PC-9 (cell line): ENCODE measurements around the gene SLC22A3. TPM values are rescaled to one million over a fixed set of nuclear protein-coding genes. Genes with fewer than 3 reads are reported as not detected.

ENCODE experiments used
- BruUV-seq: library from RNA; stranded (reverse); fragments of 400-500 nt; replicated peaks from 2 replicates; lab custom pipeline; 2021; lab: Mats Ljungman, UMichigan
- CTCF ChIA-PET: fragments of 300-600 bp; sonication (Branson Sonifier 250); formaldehyde crosslinking; loops from one replicate; lab custom pipeline; 2022; ENCODE audit warnings: antibody characterized with exemption; lab: Charles Lee
- POLR2A ChIA-PET: fragments of 300-600 bp; sonication (Branson Sonifier 250); formaldehyde crosslinking; loops from one replicate; lab custom pipeline; 2022; ENCODE audit warnings: antibody characterized with exemption; ENCODE audit not compliant: unreplicated experiment; lab: Charles Lee
- DNase-seq, 2 experiments: peaks; one replicate each; pipeline versions ENCODE4 v3.0.0 to v3.0.0-alpha.2; 2015 to 2022; ENCODE audit warnings: mixed read lengths in 1 of 2
- H2AFZ ChIP-seq: fragments of 200-600 bp; sonication (generic); 2 replicates; pipeline ENCODE4 v1.8.1; 2017; ENCODE audit warnings: antibody characterized with exemption
- H3F3A ChIP-seq: fragments of 200-600 bp; sonication (generic); 2 replicates; pipeline ENCODE4 v1.8.1; 2017; ENCODE audit warnings: antibody characterized with exemption, mild to moderate bottlenecking, low read depth; ENCODE audit not compliant: insufficient read depth
- H3K27ac ChIP-seq: fragments of 200-600 bp; sonication (generic); 2 replicates; pipeline ENCODE4 v1.6.1; 2016; ENCODE audit warnings: mixed run types
- H3K27me3 ChIP-seq: fragments of 200-600 bp; sonication (generic); 2 replicates; pipeline ENCODE4 v1.6.1; 2016; ENCODE audit warnings: low read depth, mixed run types; ENCODE audit not compliant: insufficient read depth
- H3K36me3 ChIP-seq: fragments of 200-600 bp; sonication (generic); 2 replicates; pipeline ENCODE4 v1.6.1; 2016; ENCODE audit warnings: low read depth, mixed run types
- H3K4me1 ChIP-seq: fragments of 200-600 bp; sonication (generic); replicated peaks from 2 replicates; pipeline ENCODE4 v1.6.1; 2016; ENCODE audit warnings: mixed run types; ENCODE audit not compliant: insufficient read depth
- H3K4me2 ChIP-seq: fragments of 200-600 bp; sonication (generic); 2 replicates; pipeline ENCODE4 v1.6.1; 2017; ENCODE audit warnings: mixed run types
- H3K4me3 ChIP-seq: fragments of 200-600 bp; sonication (generic); 2 replicates; pipeline ENCODE4 v1.6.1; 2016; ENCODE audit warnings: mixed run types
- H3K79me2 ChIP-seq: fragments of 200-600 bp; sonication (generic); 2 replicates; pipeline ENCODE4 v1.6.1; 2017; ENCODE audit warnings: low read depth, mixed run types
- H3K9me2 ChIP-seq: fragments of 200-600 bp; sonication (generic); 2 replicates; pipeline ENCODE4 v1.8.1; 2017; ENCODE audit warnings: mild to moderate bottlenecking; ENCODE audit not compliant: insufficient read depth
- H3K9me3 ChIP-seq: fragments of 200-600 bp; sonication (generic); 2 replicates; pipeline ENCODE4 v1.8.1; 2016; ENCODE audit warnings: low read depth; ENCODE audit not compliant: insufficient read depth
- H4K20me1 ChIP-seq: fragments of 200-600 bp; sonication (generic); 2 replicates; pipeline ENCODE4 v1.8.1; 2017; ENCODE audit not compliant: insufficient read depth
- CTCF ChIP-seq: fragments of 200-600 bp; sonication (generic); conservative IDR thresholded peaks from 2 replicates; pipeline ENCODE4 v1.6.1; 2017; ENCODE audit warnings: mixed run types, antibody characterized with exemption, mild to moderate bottlenecking, moderate library complexity
- EZH2 ChIP-seq: fragments of 200-600 bp; sonication (generic); IDR thresholded peaks from 2 replicates; pipeline ENCODE4 v1.8.0; 2017; ENCODE audit warnings: antibody characterized with exemption, low read depth
- intact Hi-C: fragments of 100-400 bp; cut with micrococcal nuclease; formaldehyde crosslinking; loops from one replicate; pipeline ENCODE4 v1.10.0; 2022; ENCODE audit not compliant: unreplicated experiment
- total RNA-seq: library from RNA; stranded (reverse); gene quantifications from 2 replicates; pipeline ENCODE4 v1.2.3, GENCODE V29; 2021

The SLC22A3 gene
- total RNA-seq, 1 experiment from 2014 or later: not detected

GRCh38 chr6:160424256-160424655 is 76.1 kb downstream of the SLC22A3 start:
- no peaks in the 10 kb centered on the region for H3F3A ChIP-seq
- no TSS peak for BruUV-seq
- no peaks in the 10 kb centered on the region for H4K20me1 ChIP-seq
- H3K4me3 ChIP-seq: no peak overlapping the region
- no peaks in the 10 kb centered on the region for H3K36me3 ChIP-seq
- TF ChIP-seq CTCF (no peak), EZH2 (no peak)
- 0 out of 2 replicates have a peak overlapping the region, but pooled peaks have one; percentile 11 for H3K4me2 ChIP-seq
- no peak overlapping the region for H3K27ac ChIP-seq
- H3K4me1 ChIP-seq: peaks cover 12% of the 10 kb centered on the region
- no peak overlapping the region for H2AFZ ChIP-seq
- H3K9me2 ChIP-seq: no peaks in the 10 kb centered on the region
- ChIA-PET POLR2A (no interaction called here), CTCF (no interaction called here)
- intact Hi-C loops: no loop called here
- no peaks in the 10 kb centered on the region for H3K79me2 ChIP-seq
- no peaks in the 10 kb centered on the region for H3K9me3 ChIP-seq
- H3K27me3 ChIP-seq: no peaks in the 10 kb centered on the region
- DNase-seq: peak in 1 of 2 experiments; percentile 40

DNA sequence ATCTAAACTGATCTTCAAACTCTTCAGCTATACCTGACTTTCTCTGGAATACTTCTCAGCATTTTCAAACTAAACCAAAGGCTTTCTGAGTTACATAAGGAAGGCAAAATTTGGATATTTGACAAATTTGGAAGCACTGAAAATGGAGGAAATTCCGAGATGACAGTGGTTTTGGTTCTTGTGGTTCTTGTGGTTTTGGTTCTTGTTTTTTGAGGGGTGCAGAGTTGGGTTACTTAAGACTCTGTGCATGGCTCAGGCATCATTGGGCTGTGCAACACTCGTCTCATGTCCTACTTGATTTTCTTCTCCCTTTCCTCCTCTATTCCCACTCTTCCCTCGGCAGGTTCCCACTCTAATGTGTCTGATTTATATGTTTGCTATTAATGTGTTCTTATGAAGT is 78.0 kb downstream of the SLC22A3 start:
- no peak for DNase-seq
- H3K4me1 ChIP-seq: peaks cover 12% of the 10 kb centered on the region
- no peak for TF ChIP-seq CTCF
- TF ChIP-seq EZH2: no peak
- no peaks in the 10 kb centered on the region for H3K36me3 ChIP-seq
- no peaks in the 10 kb centered on the region for H3K9me2 ChIP-seq
- H3K4me3 ChIP-seq: no peak overlapping the region
- no peaks in the 10 kb centered on the region for H3K79me2 ChIP-seq
- no peaks in the 10 kb centered on the region for H3K9me3 ChIP-seq
- H3K27ac ChIP-seq: no peak overlapping the region
- POLR2A ChIA-PET: no interaction called here
- CTCF ChIA-PET: no interaction called here
- H3F3A ChIP-seq: no peaks in the 10 kb centered on the region
- intact Hi-C loops: no loop called here
- no peaks in the 10 kb centered on the region for H4K20me1 ChIP-seq
- no TSS peak for BruUV-seq
- no peak overlapping the region for H2AFZ ChIP-seq
- no peaks in the 10 kb centered on the region for H3K27me3 ChIP-seq
- no peak overlapping the region for H3K4me2 ChIP-seq

DNA sequence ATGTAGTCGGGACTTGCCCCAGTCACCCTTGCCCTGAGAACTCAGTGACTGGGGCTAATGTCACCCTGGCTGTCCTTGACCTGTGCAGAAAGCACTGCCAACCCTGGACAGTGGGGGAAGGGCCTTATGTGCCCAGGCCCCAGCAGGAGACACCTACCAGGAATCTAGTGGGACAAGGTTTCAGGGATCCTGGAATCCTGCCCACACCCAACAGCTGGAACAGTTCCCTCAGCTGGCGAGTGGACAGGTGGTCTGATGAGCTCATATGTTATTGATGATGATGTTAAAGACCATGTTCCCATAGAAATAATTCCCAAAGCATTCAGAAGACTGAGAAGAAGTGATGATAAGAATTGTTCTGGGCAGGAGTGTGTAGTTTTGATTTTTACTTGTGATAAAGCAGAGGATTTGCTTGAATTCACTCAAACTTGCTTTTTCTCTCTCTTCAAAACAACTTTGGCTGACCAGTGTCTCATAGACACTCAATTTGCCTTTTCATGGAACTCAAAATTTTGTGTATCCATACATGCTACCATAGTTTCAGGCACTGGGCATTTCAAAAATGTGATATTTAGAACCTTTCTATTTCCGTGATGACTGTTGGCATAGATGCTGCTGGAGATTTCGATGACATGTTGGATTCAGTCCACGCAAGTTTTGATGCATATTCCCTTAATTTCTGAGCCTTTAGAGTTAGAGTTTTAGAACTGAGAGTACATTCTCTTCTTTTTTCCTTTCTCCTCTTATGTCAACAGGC is 79.3 kb downstream of the SLC22A3 start:
- Histone ChIP-seq H3K4me2 (no peak overlapping the region), H3K4me1 (peaks cover 12% of the 10 kb centered on the region), H3K36me3 (no peaks in the 10 kb centered on the region), H3K9me2 (no peaks in the 10 kb centered on the region), H3K27me3 (no peaks in the 10 kb centered on the region), H3K4me3 (no peak overlapping the region), H2AFZ (no peak overlapping the region), H3K79me2 (no peaks in the 10 kb centered on the region), H3K9me3 (peaks cover 4% of the 10 kb centered on the region; the same call in 1 of the 2 replicates), H4K20me1 (no peaks in the 10 kb centered on the region), H3F3A (no peaks in the 10 kb centered on the region), H3K27ac (no peak overlapping the region)
- intact Hi-C loops: no loop called here
- TF ChIP-seq EZH2 (no peak), CTCF (no peak)
- ChIA-PET POLR2A (no interaction called here), CTCF (no interaction called here)
- no TSS peak for BruUV-seq
- DNase-seq: no peak
